ENCODE results near the gene GSG1L.
"Not testable (repeated sequence)": the region's sequence is repeated elsewhere in the genome, so short reads cannot be mapped to it uniquely, and the experiment has no call there.

Gene GSG1L

GRCh38 chr16:27906883-27907282 lies 156.6 kb downstream of the GSG1L start:
- Mint-ChIP-seq H3K9me3 (no peaks in the 10 kb centered on the region), H3K27ac (no peak overlapping the region), H3K36me3 (no peaks in the 10 kb centered on the region), H3K27me3 (peaks cover 9% of the 10 kb centered on the region), H3K4me3 (no peak overlapping the region), H3K4me1 (no peaks in the 10 kb centered on the region)
- no peak for DNase-seq
- CTCF ChIA-PET, result interaction anchor here (1.4 kb wide), 1 partner anchor 163 kb away, joined by 3 read pairs; no protein-coding TSS in a partner anchor

- H3K4me3 Mint-ChIP-seq, result no peak overlapping the region
- no peaks in the 10 kb centered on the region for H3K4me1 Mint-ChIP-seq
- H3K36me3 Mint-ChIP-seq, result no peaks in the 10 kb centered on the region
- H3K9me3 Mint-ChIP-seq, result no peaks in the 10 kb centered on the region
- no peak overlapping the region for H3K27ac Mint-ChIP-seq
- CTCF ChIA-PET, result no interaction called here
- H3K27me3 Mint-ChIP-seq, result peaks cover 12% of the 10 kb centered on the region
- no peak for DNase-seq
Measured at GRCh38 chr16:27903046-27903655, 160.4 kb downstream of the GSG1L start.

- peaks cover 12% of the 10 kb centered on the region for H3K27me3 Mint-ChIP-seq
- H3K36me3 Mint-ChIP-seq, result no peaks in the 10 kb centered on the region
- H3K4me3 Mint-ChIP-seq, result no peak overlapping the region
- H3K27ac Mint-ChIP-seq, result no peak overlapping the region
- no peak for DNase-seq
- no peaks in the 10 kb centered on the region for H3K9me3 Mint-ChIP-seq
- CTCF ChIA-PET, result no interaction called here
- no peaks in the 10 kb centered on the region for H3K4me1 Mint-ChIP-seq
Measured at GRCh38 chr16:27902551-27902950, 161.0 kb downstream of the GSG1L start.

- DNase-seq, result no peak
- Mint-ChIP-seq H3K36me3 (no peaks in the 10 kb centered on the region), H3K4me1 (no peaks in the 10 kb centered on the region), H3K4me3 (no peak overlapping the region), H3K27ac (no peak overlapping the region), H3K9me3 (no peaks in the 10 kb centered on the region), H3K27me3 (peaks cover 12% of the 10 kb centered on the region)
- CTCF ChIA-PET, result no interaction called here
Measured at GRCh38 chr16:27901956-27902355, 161.6 kb downstream of the GSG1L start.

- no peak for DNase-seq
- H3K27ac Mint-ChIP-seq, result no peak overlapping the region
- H3K36me3 Mint-ChIP-seq, result no peaks in the 10 kb centered on the region
- H3K4me3 Mint-ChIP-seq, result no peak overlapping the region
- CTCF ChIA-PET, result no interaction called here
- H3K4me1 Mint-ChIP-seq, result no peaks in the 10 kb centered on the region
- H3K27me3 Mint-ChIP-seq, result peaks cover 16% of the 10 kb centered on the region
- no peaks in the 10 kb centered on the region for H3K9me3 Mint-ChIP-seq
Measured at GRCh38 chr16:27899736-27900135, 163.8 kb downstream of the GSG1L start.

GRCh38 chr16:27894386-27894785 lies 169.1 kb downstream of the GSG1L start:
- Mint-ChIP-seq H3K9me3 (no peaks in the 10 kb centered on the region), H3K27ac (no peak overlapping the region), H3K36me3 (no peaks in the 10 kb centered on the region), H3K27me3 (peaks cover 39% of the 10 kb centered on the region), H3K4me1 (no peaks in the 10 kb centered on the region), H3K4me3 (no peak overlapping the region)
- no peak for DNase-seq
- CTCF ChIA-PET, result no interaction called here

- CTCF ChIA-PET, result no interaction called here
- no peak for DNase-seq
- Mint-ChIP-seq H3K9me3 (no peaks in the 10 kb centered on the region), H3K4me3 (no peak overlapping the region), H3K27ac (no peak overlapping the region), H3K36me3 (no peaks in the 10 kb centered on the region), H3K4me1 (no peaks in the 10 kb centered on the region), H3K27me3 (peaks cover 32% of the 10 kb centered on the region)
Measured at GRCh38 chr16:27892879-27893278, 170.6 kb downstream of the GSG1L start.

GRCh38 chr16:27890866-27891265 lies 172.6 kb downstream of the GSG1L start:
- Mint-ChIP-seq H3K36me3 (no peaks in the 10 kb centered on the region), H3K9me3 (no peaks in the 10 kb centered on the region), H3K4me3 (no peak overlapping the region), H3K4me1 (no peaks in the 10 kb centered on the region), H3K27ac (no peak overlapping the region), H3K27me3 (peaks cover 41% of the 10 kb centered on the region)
- no peak for DNase-seq
- CTCF ChIA-PET, result no interaction called here

- no peaks in the 10 kb centered on the region for H3K4me1 Mint-ChIP-seq
- H3K27ac Mint-ChIP-seq, result no peak overlapping the region
- CTCF ChIA-PET, result no interaction called here
- DNase-seq, result no peak
- H3K27me3 Mint-ChIP-seq, result peaks cover 41% of the 10 kb centered on the region
- H3K36me3 Mint-ChIP-seq, result no peaks in the 10 kb centered on the region
- H3K4me3 Mint-ChIP-seq, result no peak overlapping the region
- no peaks in the 10 kb centered on the region for H3K9me3 Mint-ChIP-seq
Measured at GRCh38 chr16:27890006-27890405, 173.5 kb downstream of the GSG1L start.

- H3K4me3 Mint-ChIP-seq, result no peak overlapping the region
Measured at GRCh38 chr16:27883576-27883975, 179.9 kb downstream of the GSG1L start.

GRCh38 chr16:27880287-27880686 lies 183.2 kb downstream of the GSG1L start:
- no peak for DNase-seq
- H3K4me1 Mint-ChIP-seq, result no peaks in the 10 kb centered on the region
- peaks cover 8% of the 10 kb centered on the region for H3K27me3 Mint-ChIP-seq
- CTCF ChIA-PET, result no interaction called here
- peaks cover 21% of the 10 kb centered on the region for H3K9me3 Mint-ChIP-seq
- no peaks in the 10 kb centered on the region for H3K36me3 Mint-ChIP-seq
- H3K4me3 Mint-ChIP-seq, result no peak overlapping the region
- no peak overlapping the region for H3K27ac Mint-ChIP-seq

More at GRCh38 chr16:27883576-27883975, 179.9 kb downstream of the GSG1L start:
- Mint-ChIP-seq H3K36me3 (no peaks in the 10 kb centered on the region), H3K27ac (no peak overlapping the region), H3K27me3 (peaks cover 21% of the 10 kb centered on the region), H3K9me3 (peaks cover 3% of the 10 kb centered on the region), H3K4me1 (no peaks in the 10 kb centered on the region)
- DNase-seq, result no peak
- CTCF ChIA-PET, result no interaction called here

- Mint-ChIP-seq H3K9me3 (peaks cover 25% of the 10 kb centered on the region), H3K4me1 (no peaks in the 10 kb centered on the region), H3K27ac (no peak overlapping the region), H3K36me3 (no peaks in the 10 kb centered on the region), H3K27me3 (peaks cover 8% of the 10 kb centered on the region), H3K4me3 (no peak overlapping the region)
- no peak for DNase-seq
- CTCF ChIA-PET, result no interaction called here
Measured at GRCh38 chr16:27879601-27880247, 183.8 kb downstream of the GSG1L start.

- H3K36me3 Mint-ChIP-seq, H3K4me1 Mint-ChIP-seq, H3K27me3 Mint-ChIP-seq, DNase-seq, H3K4me3 Mint-ChIP-seq, H3K27ac Mint-ChIP-seq, CTCF ChIA-PET: not testable (repeated sequence)
- peaks cover 26% of the 10 kb centered on the region for H3K9me3 Mint-ChIP-seq
Measured at GRCh38 chr16:27872627-27873026, 190.9 kb downstream of the GSG1L start.

GRCh38 chr16:27870116-27870798 lies 193.3 kb downstream of the GSG1L start:
- H3K27ac Mint-ChIP-seq, result no peak overlapping the region
- no peak overlapping the region for H3K4me3 Mint-ChIP-seq
- no peak for DNase-seq
- H3K36me3 Mint-ChIP-seq, result peaks cover 2% of the 10 kb centered on the region
- peaks cover under 1% of the 10 kb centered on the region for H3K27me3 Mint-ChIP-seq
- H3K4me1 Mint-ChIP-seq, result peaks cover 5% of the 10 kb centered on the region
- CTCF ChIA-PET, result no interaction called here
- H3K9me3 Mint-ChIP-seq, result peaks cover 16% of the 10 kb centered on the region

- Mint-ChIP-seq H3K4me3 (no peak overlapping the region), H3K4me1 (peaks cover 5% of the 10 kb centered on the region), H3K9me3 (peaks cover 9% of the 10 kb centered on the region), H3K27me3 (peaks cover 6% of the 10 kb centered on the region), H3K27ac (no peak overlapping the region), H3K36me3 (peaks cover 2% of the 10 kb centered on the region)
- no peak for DNase-seq
- CTCF ChIA-PET, result no interaction called here
Measured at GRCh38 chr16:27869411-27869810, 194.1 kb downstream of the GSG1L start.
